NB4 (cell line): Measurements from ENCODE around the gene CALML6.
"Not testable (repeated sequence)": the region's sequence is repeated elsewhere in the genome, so short reads cannot be mapped to it uniquely, and the experiment has no call there.

Experiments
- DNase-seq: peaks from one replicate; pipeline ENCODE4 v3.0.0; 2010; ENCODE audit warnings: low read depth
- H3K4me3 ChIP-seq: one replicate; pipeline ENCODE4 v1.5.1; 2011; ENCODE audit warnings: mild to moderate bottlenecking, low read depth, low read length, moderate library complexity
- CTCF ChIP-seq: IDR thresholded peaks from one replicate; pipeline ENCODE4 v1.5.1; 2012; ENCODE audit warnings: low read depth, low read length
- MAX ChIP-seq: IDR thresholded peaks from 2 replicates; pipeline ENCODE4 v1.6.1; 2011; ENCODE audit warnings: low read depth, low read length
- MYC ChIP-seq: IDR thresholded peaks from 2 replicates; pipeline ENCODE4 v1.6.1; 2011; ENCODE audit warnings: low read depth, low read length
- POLR2A ChIP-seq: IDR thresholded peaks from 2 replicates; pipeline ENCODE4 v1.6.1; 2011; ENCODE audit warnings: mild to moderate bottlenecking; ENCODE audit not compliant: insufficient read length; ENCODE audit errors: extremely low read depth

Gene CALML6

GRCh38 chr1:1881727-1882126 lies 33.3 kb upstream of the CALML6 start:
- DNase-seq, result no peak
- H3K4me3 ChIP-seq, result no peak overlapping the region
- TF ChIP-seq POLR2A (no peak), MYC (no peak), CTCF (no peak), MAX (no peak)

- DNase-seq, result no peak
- no peak for TF ChIP-seq POLR2A
- TF ChIP-seq MAX, result no peak
- TF ChIP-seq CTCF, result no peak
- TF ChIP-seq MYC, result no peak
- no peak overlapping the region for H3K4me3 ChIP-seq
Measured at GRCh38 chr1:1883092-1883873, 31.8 kb upstream of the CALML6 start.

GRCh38 chr1:1883890-1884289 lies 31.2 kb upstream of the CALML6 start:
- H3K4me3 ChIP-seq, DNase-seq: not testable (repeated sequence)

- no peak for DNase-seq
- TF ChIP-seq MYC (no peak), CTCF (no peak), POLR2A (no peak), MAX (no peak)
Measured at GRCh38 chr1:1889090-1889750, 25.8 kb upstream of the CALML6 start.

GRCh38 chr1:1889847-1890505 lies 25.1 kb upstream of the CALML6 start:
- no peak for TF ChIP-seq MAX
- no peak for TF ChIP-seq MYC
- no peak for TF ChIP-seq CTCF
- no peak for TF ChIP-seq POLR2A
- H3K4me3 ChIP-seq, result peak overlapping the region; percentile 70
- DNase-seq, result peak; percentile 77

More at GRCh38 chr1:1889090-1889750, 25.8 kb upstream of the CALML6 start:
- peak overlapping the region; percentile 70 for H3K4me3 ChIP-seq
